GM21619 (cell line): ENCODE data around the gene CORIN.
"Not testable (repeated sequence)": the region's sequence is repeated elsewhere in the genome, so short reads cannot be mapped to it uniquely, and the experiment has no call there.

Source experiments
- ATAC-seq: cut with Tn5 transposase; IDR thresholded peaks from one replicate; pipeline ENCODE4 v1.9.1; 2021; ENCODE audit not compliant: unreplicated experiment

Gene CORIN

GRCh38 chr4:47771020-47771419 lies 66.8 kb downstream of the CORIN start:
- ATAC-seq, result no peak

- not testable (repeated sequence) for ATAC-seq
These were observed 69.9 kb downstream of the CORIN start for GRCh38 chr4:47767956-47768355.

GRCh38 chr4:47763279-47763678 lies 74.6 kb downstream of the CORIN start:
- ATAC-seq, result no peak

GRCh38 chr4:47762376-47763266 lies 75.2 kb downstream of the CORIN start:
- ATAC-seq, result no peak

GRCh38 chr4:47753316-47753715 lies 84.6 kb downstream of the CORIN start:
- ATAC-seq, result not testable (repeated sequence)

- ATAC-seq, result no peak
These were observed 85.7 kb downstream of the CORIN start for GRCh38 chr4:47752214-47752613.

- no peak for ATAC-seq
These were observed 87.1 kb downstream of the CORIN start for GRCh38 chr4:47750788-47751187.

GRCh38 chr4:47749858-47750257 lies 88.0 kb downstream of the CORIN start:
- no peak for ATAC-seq

GRCh38 chr4:47749060-47749459 lies 88.8 kb downstream of the CORIN start:
- ATAC-seq, result no peak

GRCh38 chr4:47747846-47748494 lies 89.9 kb downstream of the CORIN start:
- no peak for ATAC-seq

- no peak for ATAC-seq
These were observed 90.7 kb downstream of the CORIN start for GRCh38 chr4:47747211-47747610.

- no peak for ATAC-seq
These were observed 91.7 kb downstream of the CORIN start for GRCh38 chr4:47746122-47746521.

GRCh38 chr4:47744843-47745382 lies 93.0 kb downstream of the CORIN start:
- ATAC-seq, result no peak

- no peak for ATAC-seq
These were observed 93.6 kb downstream of the CORIN start for GRCh38 chr4:47744253-47744652.

- no peak for ATAC-seq
These were observed 96.7 kb downstream of the CORIN start for GRCh38 chr4:47741200-47741599.

GRCh38 chr4:47737326-47737725 lies 100.5 kb downstream of the CORIN start:
- ATAC-seq, result no peak

- ATAC-seq, result no peak
These were observed 101.3 kb downstream of the CORIN start for GRCh38 chr4:47736555-47736954.

GRCh38 chr4:47736146-47736545 lies 101.7 kb downstream of the CORIN start:
- ATAC-seq, result no peak

- ATAC-seq, result no peak
These were observed 104.3 kb downstream of the CORIN start for GRCh38 chr4:47733302-47734175.

- ATAC-seq, result no peak
These were observed 106.7 kb downstream of the CORIN start for GRCh38 chr4:47731182-47731581.

GRCh38 chr4:47729131-47729680 lies 108.7 kb downstream of the CORIN start:
- ATAC-seq, result no peak
